ENCODE measurements around the gene DLGAP4. TPM values are rescaled to one million over a fixed set of nuclear protein-coding genes. Genes with fewer than 3 reads are reported as not detected.

The DLGAP4 gene
- total RNA-seq, 4 donors from 2014 or later: 18.8 to 46.7 (median 45.0) TPM

GRCh38 chr20:36468149-36469000 lies 162.2 kb downstream of the DLGAP4 start:
- TF ChIP-seq POLR2A (IDR thresholded peaks at IDR 0.05): no peak
- no peak for TF ChIP-seq CTCF (IDR thresholded peaks at IDR 0.05 in 4 of 5, conservative IDR thresholded peaks at IDR 0.05 in 1 of 5)
- intact Hi-C loops (cut with DNase I; ENCODE audit: low total_unique reads) (loop anchor here (10.0 kb wide), 2 partner anchors 276 to 1056 kb away; partner anchors contain the start of genes BLCAP, NDRG3 and NNAT), in situ Hi-C loops (cut with MboI; ENCODE audit: low sequenced_read_pairs in 4 of 4) (loop anchor here in 1 of 4 donors (10.0 kb wide), 1 partner anchor 136 kb away; the partner anchor contains the start of gene RAB5IF)
- Histone ChIP-seq H3K27me3 (no peaks in the 10 kb centered on the region), H3K4me1 (peaks cover 99 to 100% of the 10 kb centered on the region in 2 donors), H3K36me3 (no peaks in the 10 kb centered on the region), H3K9me3 (no peaks in the 10 kb centered on the region), H3K4me3 (no peak overlapping the region), H3K27ac (peak overlapping the region; percentile 99 to 100 (median 100))
- no peak for ATAC-seq
- DNase-seq: peak in 1 of 2 donors; percentile 46

DNA sequence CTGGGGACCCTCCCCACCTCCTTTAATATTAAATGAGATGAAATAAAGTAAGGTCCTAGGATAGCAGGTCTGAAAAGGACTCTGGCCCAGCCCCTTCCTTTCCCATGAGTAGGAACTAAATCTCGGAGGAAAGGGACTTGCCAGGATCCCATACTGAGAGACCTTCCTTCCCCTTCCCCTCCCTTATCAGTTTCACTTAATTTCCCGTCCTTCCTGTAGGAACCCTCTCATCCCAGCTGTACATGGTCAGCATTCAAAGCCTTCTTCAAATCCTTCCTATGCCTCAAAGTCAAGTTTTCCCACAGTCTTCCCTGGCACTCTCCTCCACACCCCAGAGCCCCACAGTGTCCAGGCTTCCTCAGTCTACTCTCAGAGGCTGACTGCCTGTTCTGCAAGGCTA lies 163.8 kb downstream of the DLGAP4 start:
- TF ChIP-seq POLR2A (IDR thresholded peaks at IDR 0.05) (no peak), CTCF (IDR thresholded peaks at IDR 0.05 in 4 of 5, conservative IDR thresholded peaks at IDR 0.05 in 1 of 5) (no peak)
- intact Hi-C loops (cut with DNase I; ENCODE audit: low total_unique reads): loop anchor here (10.0 kb wide), 2 partner anchors 275 to 1055 kb away; partner anchors contain the start of genes BLCAP, NDRG3 and NNAT
- Histone ChIP-seq H3K27me3 (no peaks in the 10 kb centered on the region), H3K4me1 (peaks cover 99 to 100% of the 10 kb centered on the region in 2 donors), H3K4me3 (no peak overlapping the region), H3K36me3 (no peaks in the 10 kb centered on the region), H3K27ac (peak overlapping the region; percentile 4 to 100 (median 82)), H3K9me3 (no peaks in the 10 kb centered on the region)
- in situ Hi-C loops (cut with MboI; ENCODE audit: low sequenced_read_pairs in 4 of 4): loop anchor here in 1 of 4 donors (10.0 kb wide), 1 partner anchor 135 kb away; the partner anchor contains the start of gene RAB5IF
- ATAC-seq (no peak), DNase-seq (no peak)

GRCh38 chr20:36471885-36472636 lies 165.9 kb downstream of the DLGAP4 start:
- peak overlapping the region; percentile 75 to 100 (median 85) for H3K27ac ChIP-seq
- H3K36me3 ChIP-seq: no peaks in the 10 kb centered on the region
- no peak for TF ChIP-seq CTCF (IDR thresholded peaks at IDR 0.05 in 4 of 5, conservative IDR thresholded peaks at IDR 0.05 in 1 of 5)
- no peak for TF ChIP-seq POLR2A (IDR thresholded peaks at IDR 0.05)
- no peaks in the 10 kb centered on the region for H3K27me3 ChIP-seq
- H3K9me3 ChIP-seq: no peaks in the 10 kb centered on the region
- H3K4me1 ChIP-seq: peaks cover 81 to 82% of the 10 kb centered on the region in 2 donors
- peak overlapping the region in 2 of 4 donors; percentile 17 to 18 for H3K4me3 ChIP-seq
- in situ Hi-C loops (cut with MboI; ENCODE audit: low sequenced_read_pairs in 4 of 4) (no loop called here), intact Hi-C loops (cut with DNase I; ENCODE audit: low total_unique reads) (no loop called here)
- peak in 1 of 2 donors; percentile 15 for ATAC-seq
- DNase-seq: no peak

DNA sequence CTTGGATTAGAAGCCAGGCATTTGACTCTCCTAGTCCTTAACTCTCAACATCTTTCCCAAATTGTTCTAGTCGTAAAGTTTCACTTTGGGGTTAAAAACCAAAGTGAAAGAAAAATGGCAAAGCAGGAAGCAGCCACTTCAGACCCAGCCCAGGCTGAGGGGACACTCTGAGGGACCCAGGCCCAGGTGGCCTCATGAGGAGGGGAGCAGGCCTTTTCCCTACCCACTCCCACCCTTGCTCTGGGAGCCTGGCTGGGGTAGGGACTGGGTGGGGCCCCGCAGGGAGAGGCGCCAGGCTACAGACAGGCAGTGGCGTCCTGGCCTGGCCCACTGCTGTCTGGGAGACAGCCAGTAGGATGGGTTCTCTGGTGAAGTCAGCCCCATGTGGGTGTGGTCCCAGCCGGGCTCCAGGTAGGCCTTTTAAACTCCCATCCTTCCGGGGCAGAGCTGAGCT lies 166.5 kb downstream of the DLGAP4 start:
- ATAC-seq (peak in 1 of 2 donors; percentile 46), DNase-seq (peak in 1 of 2 donors; percentile 66)
- intact Hi-C loops (cut with DNase I; ENCODE audit: low total_unique reads): no loop called here
- H3K4me3 ChIP-seq: peak overlapping the region in 3 of 4 donors; percentile 17 to 28 (median 18)
- no peak for TF ChIP-seq CTCF (IDR thresholded peaks at IDR 0.05 in 4 of 5, conservative IDR thresholded peaks at IDR 0.05 in 1 of 5)
- no peak for TF ChIP-seq POLR2A (IDR thresholded peaks at IDR 0.05)
- no peaks in the 10 kb centered on the region for H3K9me3 ChIP-seq
- peak overlapping the region; percentile 75 to 100 (median 85) for H3K27ac ChIP-seq
- no peaks in the 10 kb centered on the region for H3K27me3 ChIP-seq
- peaks cover 81 to 82% of the 10 kb centered on the region in 2 donors for H3K4me1 ChIP-seq
- no peaks in the 10 kb centered on the region for H3K36me3 ChIP-seq
- in situ Hi-C loops (cut with MboI; ENCODE audit: low sequenced_read_pairs in 4 of 4): no loop called here

All from gastrocnemius medialis (tissue), 4 donors.